ENCODE results near the gene CENPH.
"Not testable (repeated sequence)": the region's sequence is repeated elsewhere in the genome, so short reads cannot be mapped to it uniquely, and the experiment has no call there.

The CENPH gene

GRCh38 chr5:69209602-69210001 lies 20.2 kb downstream of the CENPH start:
- no peak for DNase-seq (ENCODE audit: low read depth)

GRCh38 chr5:69211200-69211599 lies 21.8 kb downstream of the CENPH start:
- no peak for DNase-seq (ENCODE audit: low read depth)

DNA sequence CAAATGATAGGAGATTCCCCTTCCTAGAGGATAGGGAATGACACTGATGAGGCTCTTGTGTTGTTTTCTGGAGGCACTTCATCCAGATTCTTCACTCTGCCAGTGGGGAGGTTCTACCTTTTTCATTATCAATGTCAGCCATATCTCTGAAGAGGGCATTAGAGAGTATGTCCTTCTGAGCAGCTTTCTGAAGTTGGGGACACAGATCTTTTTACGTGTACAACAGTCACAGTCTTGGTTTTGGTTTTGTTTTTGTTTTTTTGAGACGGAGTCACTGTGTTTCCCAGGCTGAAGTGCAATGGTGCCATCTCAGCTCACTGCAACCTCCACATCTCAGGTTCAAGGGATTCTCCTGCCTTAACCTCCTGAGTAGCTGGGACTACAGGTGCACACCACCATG lies 22.6 kb downstream of the CENPH start:
- DNase-seq (ENCODE audit: low read depth), result no peak

DNA sequence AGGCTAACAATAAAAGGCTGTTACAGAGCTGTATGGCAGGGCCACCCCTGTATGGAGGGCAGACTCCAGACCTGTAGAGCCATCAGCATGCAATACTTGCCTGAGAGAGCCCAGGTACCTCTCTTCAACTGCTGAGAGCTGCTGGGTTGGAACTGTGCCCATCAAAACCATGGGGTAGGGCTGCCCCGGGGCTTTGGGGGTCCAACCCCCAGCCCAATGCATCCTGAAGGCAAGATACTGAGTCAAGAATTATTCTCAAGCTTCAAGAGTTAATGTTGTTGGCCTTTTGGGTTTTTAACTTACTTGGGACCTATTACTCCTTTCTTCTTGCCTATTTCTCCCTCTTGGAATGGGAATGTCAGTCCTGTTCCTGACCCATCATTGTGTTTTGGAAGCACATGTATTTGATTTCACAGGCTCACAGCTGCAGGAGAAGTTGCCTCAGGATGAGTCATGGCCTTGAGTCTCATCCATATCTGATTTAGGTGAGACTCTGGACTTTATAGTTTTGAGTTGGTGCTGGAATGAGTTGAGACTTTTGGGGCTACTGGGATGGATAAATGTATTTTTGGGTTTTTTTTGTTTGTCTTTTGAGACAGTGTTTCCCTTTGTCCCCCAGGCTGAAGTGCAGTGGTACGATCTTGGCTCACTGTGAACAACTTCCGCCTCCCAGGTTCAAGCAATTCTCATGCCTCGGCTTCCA lies 24.3 kb downstream of the CENPH start:
- DNase-seq (ENCODE audit: low read depth), result peak; percentile 72

DNA sequence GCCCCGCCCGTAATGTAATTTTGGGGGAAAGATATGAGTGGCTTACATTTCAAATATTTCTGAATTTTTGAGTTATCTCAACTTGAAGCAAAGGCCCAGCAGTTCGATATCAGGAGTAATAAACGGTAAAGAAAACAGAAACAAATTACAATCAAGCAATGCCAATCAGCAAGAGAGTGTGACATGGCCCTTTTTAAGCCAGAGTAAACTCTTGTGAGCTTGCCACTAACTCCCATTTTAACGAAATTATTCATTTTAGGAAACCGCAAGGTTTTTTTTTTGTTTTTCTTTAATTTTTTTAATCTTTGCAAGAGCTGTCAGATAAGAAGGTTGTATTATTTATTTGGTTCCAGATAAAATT lies 27.7 kb downstream of the CENPH start:
- DNase-seq (ENCODE audit: low read depth), result no peak

- DNase-seq (ENCODE audit: low read depth), result peak; percentile 89
Observed at GRCh38 chr5:69217548-69218526, 28.5 kb downstream of the CENPH start.

GRCh38 chr5:69219939-69220338 lies 30.6 kb downstream of the CENPH start:
- DNase-seq (ENCODE audit: low read depth), result no peak

DNA sequence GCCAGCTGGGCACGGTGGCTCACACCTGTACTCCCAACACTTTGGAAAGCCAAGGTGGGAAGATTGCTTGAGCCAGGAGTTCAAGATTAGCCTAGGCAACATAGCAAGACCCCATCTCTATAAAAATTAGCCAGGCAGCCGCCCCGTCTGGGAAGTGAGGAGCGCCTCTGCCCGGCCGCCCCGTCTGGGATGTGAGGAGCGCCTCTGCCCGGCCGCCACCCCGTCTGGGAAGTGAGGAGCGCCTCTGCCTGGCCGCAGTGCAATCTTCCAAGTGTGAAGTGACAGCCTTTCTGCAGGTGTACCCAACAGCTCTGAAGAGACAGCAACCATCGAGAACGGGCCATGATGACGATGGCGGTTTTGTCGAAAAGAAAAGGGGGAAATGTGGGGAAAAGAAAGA lies 31.0 kb downstream of the CENPH start:
- DNase-seq (ENCODE audit: low read depth), result not testable (repeated sequence)

GRCh38 chr5:69220833-69221232 lies 31.4 kb downstream of the CENPH start:
- not testable (repeated sequence) for DNase-seq (ENCODE audit: low read depth)

DNA sequence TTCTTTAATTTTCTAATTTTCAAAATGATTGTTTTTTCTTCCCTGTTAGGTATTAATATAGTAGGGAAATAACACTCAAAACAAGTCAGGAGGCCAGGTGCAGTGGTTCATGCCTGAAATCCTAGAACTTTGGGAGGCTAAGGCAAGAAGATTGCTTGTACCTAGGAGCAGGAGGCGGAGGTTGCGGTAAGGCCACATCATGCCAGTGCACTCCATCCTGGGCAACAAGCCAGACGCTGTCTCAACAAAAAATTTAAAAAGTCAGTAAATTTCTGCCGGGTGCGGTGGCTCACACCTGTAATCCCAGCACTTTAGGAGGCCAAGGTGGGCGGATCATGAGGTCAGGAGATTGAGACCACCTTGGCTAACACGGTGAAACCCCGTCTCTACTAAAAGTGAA lies 35.1 kb downstream of the CENPH start:
- no peak for DNase-seq (ENCODE audit: low read depth)

- DNase-seq (ENCODE audit: low read depth), result no peak
Observed at GRCh38 chr5:69225860-69226259, 36.5 kb downstream of the CENPH start.

- DNase-seq (ENCODE audit: low read depth), result no peak
Observed at GRCh38 chr5:69230181-69230580, 40.8 kb downstream of the CENPH start.

- no peak for DNase-seq (ENCODE audit: low read depth)
Observed at GRCh38 chr5:69231281-69231680, 41.9 kb downstream of the CENPH start.

- no peak for DNase-seq (ENCODE audit: low read depth)
Observed at GRCh38 chr5:69231851-69232250, 42.5 kb downstream of the CENPH start.

- DNase-seq (ENCODE audit: low read depth), result peak; percentile 86
Observed at GRCh38 chr5:69234457-69235268, 45.3 kb downstream of the CENPH start, which contains the start of gene CDK7. Gene CDK7, plus strand, starts transcription at chr5:69234886. Its CDS starts 90 bp downstream, at chr5:69234976.

DNA sequence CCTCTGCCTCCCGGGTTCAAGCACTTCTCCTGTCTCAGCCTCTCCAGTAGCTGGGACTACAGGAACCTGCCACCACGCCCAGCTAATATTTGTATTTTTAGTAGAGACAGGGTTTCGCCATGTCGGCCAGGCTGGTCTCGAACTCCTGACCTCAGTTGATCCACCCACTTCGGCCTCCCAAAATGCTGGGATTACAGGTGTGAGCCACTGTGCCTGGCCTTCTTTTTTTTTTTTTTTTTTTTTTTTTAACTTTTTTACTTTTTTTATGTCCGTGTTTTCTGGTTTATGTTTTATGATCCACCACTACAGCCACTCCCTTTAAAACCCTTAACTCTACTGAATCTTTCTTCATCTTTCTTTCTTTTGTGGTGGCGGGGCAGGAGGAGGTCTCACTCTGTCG lies 47.4 kb downstream of the CENPH start:
- DNase-seq (ENCODE audit: low read depth), result not testable (repeated sequence)

- DNase-seq (ENCODE audit: low read depth), result no peak
Observed at GRCh38 chr5:69237877-69238276, 48.5 kb downstream of the CENPH start.

DNA sequence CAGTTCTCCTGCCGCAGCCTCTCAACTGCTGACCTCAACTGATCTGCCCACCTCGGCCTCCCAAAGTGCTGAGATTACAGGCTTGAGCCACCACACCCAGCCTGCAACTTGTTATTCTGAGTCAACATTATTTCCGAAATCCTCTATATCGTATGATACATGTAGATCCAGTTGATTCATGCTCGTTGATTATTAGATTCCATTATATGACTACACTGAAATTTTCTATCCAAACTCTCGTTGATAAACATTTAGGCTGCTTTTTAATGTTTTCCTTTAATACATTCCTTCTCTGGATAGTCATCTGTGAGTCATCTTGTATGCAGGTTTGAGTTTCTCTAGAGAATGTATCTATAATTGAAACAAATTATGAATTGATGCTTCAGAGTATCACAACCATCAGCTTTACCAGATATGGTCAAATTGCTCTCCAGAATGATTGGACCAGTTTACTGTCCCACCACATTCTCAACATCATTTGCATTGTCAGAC lies 49.4 kb downstream of the CENPH start:
- peak; percentile 67 for DNase-seq (ENCODE audit: low read depth)

DNA sequence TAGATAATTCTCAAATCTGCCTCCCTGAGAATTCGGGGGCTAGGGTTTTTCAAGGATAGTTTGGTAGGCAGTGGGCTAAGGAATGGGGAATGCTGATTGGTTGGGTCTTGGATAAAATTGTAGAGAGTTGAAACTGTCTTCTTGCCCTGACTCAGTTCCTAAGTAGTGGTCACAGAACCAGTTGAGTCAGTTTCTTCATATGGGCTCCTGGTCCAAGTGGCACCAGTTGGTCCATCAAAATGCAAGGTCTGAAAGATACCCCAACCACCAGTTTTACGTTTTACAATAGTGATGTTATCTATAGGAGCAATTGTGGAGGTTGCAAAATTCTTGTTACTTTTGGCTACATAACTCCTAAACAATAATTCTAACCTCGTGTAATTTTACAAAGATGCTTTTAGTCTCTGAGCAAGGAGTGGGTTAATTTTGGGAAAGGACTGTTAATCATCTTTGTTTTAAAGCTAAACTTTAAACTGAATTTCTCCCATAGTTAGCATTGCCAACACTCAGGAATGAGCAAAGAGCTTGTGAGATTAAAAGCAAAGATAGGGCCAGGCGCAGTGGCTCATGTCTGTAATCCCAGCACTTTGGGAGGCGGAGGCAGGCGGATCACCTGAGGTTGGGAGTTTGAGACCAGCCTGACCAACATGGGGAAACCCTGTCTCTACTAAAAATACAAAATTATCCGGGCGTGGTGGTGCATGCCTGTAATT lies 53.0 kb downstream of the CENPH start:
- no peak for DNase-seq (ENCODE audit: low read depth)

GRCh38 chr5:69245031-69245430 lies 55.6 kb downstream of the CENPH start:
- DNase-seq (ENCODE audit: low read depth), result no peak

GRCh38 chr5:69248019-69248418 lies 58.6 kb downstream of the CENPH start:
- DNase-seq (ENCODE audit: low read depth), result no peak
